Uterus (tissue), 2 donors: Measurements from ENCODE around the gene PSMC3.

Experiments
- POLR2A ChIP-seq, 2 donors: fragments of 450-650 bp; IDR thresholded peaks; one replicate each; pipeline ENCODE4 v1.6.1; 2016; ENCODE audit warnings: antibody characterized with exemption in 2 of 2, mild to moderate bottlenecking in 1 of 2, moderate library complexity in 1 of 2
- TF ChIP-seq, protein P1 (sequence below), 4 experiments: fragments of 200-600 bp in 2 of 4; fragments of 450-650 bp in 2 of 4; sonication (generic) in 2 of 4; IDR thresholded peaks; one replicate each; pipeline ENCODE4 v1.5.1; 2016 to 2019; ENCODE audit warnings: antibody characterized with exemption in 4 of 4, mild to moderate bottlenecking in 2 of 4, moderate library complexity in 1 of 4

DNA sequence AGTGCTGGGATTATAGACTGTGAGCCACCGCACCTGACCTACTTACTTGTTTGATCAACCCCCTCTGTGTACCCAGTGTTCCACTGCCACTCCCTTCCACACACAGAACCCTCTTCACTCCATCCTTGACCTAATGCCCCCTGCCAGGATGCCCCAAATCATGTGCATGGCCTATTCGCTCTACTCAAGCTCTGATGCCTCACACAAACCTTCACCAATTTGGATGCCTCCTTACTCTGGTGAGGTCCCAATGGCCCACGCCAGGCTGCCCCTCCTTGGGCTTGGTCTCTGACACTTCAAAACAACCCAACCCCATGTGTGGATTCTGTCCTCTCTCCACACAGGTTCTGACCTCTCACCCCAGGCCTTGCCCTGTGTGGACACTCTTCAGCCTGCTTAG is 9.4 kb upstream of the PSMC3 start:
- TF ChIP-seq, protein P1, sequence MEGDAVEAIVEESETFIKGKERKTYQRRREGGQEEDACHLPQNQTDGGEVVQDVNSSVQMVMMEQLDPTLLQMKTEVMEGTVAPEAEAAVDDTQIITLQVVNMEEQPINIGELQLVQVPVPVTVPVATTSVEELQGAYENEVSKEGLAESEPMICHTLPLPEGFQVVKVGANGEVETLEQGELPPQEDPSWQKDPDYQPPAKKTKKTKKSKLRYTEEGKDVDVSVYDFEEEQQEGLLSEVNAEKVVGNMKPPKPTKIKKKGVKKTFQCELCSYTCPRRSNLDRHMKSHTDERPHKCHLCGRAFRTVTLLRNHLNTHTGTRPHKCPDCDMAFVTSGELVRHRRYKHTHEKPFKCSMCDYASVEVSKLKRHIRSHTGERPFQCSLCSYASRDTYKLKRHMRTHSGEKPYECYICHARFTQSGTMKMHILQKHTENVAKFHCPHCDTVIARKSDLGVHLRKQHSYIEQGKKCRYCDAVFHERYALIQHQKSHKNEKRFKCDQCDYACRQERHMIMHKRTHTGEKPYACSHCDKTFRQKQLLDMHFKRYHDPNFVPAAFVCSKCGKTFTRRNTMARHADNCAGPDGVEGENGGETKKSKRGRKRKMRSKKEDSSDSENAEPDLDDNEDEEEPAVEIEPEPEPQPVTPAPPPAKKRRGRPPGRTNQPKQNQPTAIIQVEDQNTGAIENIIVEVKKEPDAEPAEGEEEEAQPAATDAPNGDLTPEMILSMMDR (IDR thresholded peaks at IDR 0.05), result no peak
- no peak for TF ChIP-seq POLR2A (IDR thresholded peaks at IDR 0.05)
